Measurements from ENCODE around the gene LAMA3. TPM values are rescaled to one million over a fixed set of nuclear protein-coding genes. Genes with fewer than 3 reads are reported as not detected.
A peak's percentile ranks its signal among the peaks of the same experiment; 100 is the strongest.

Gene LAMA3
- total and polyA plus RNA-seq, 10 of the 15 experiments (the other 5 are each of a cell fraction or from before 2014, with no cell fraction given) = 0.37 to 6.5 (median 5.4) TPM

DNA sequence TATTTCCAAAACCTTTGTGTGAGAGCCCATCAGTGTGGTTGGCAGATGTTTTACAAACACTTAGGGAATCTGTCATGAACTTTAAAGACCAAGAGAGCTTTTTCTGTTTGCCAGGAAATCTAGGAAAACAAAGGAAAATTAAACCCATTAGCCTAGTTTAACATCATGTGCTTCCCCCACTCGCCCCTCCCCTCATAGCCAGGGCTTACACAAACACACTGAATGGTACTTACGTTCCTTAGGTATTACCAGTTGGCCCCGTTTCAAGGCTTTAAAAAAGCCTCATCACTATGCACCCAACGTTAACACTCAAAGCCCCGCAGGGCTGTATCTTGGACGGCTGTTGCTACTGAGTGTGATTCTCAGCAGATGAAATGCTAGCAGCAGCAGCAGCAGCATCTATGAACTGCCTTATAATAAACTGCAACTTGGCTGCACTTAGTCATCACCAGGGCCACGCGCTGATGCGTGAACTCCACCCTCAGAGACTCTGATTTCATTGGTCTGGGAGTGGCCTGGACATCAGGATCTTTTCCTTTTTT is 305.2 kb downstream of the LAMA3 start:
- TF ChIP-seq HDAC2 (IDR thresholded peaks at IDR 0.05) (no peak), CREB1 (IDR thresholded peaks at IDR 0.05; ENCODE audit: low read depth) (peak; percentile 43; the same call in 1 of the 2 replicates), NR2F1 (conservative IDR thresholded peaks at IDR 0.05) (no peak), EED (IDR thresholded peaks at IDR 0.05; ENCODE audit: low read depth) (no peak), JUNB (IDR thresholded peaks at IDR 0.05) (peak; percentile 48; the same call in 1 of the 2 replicates), BMI1 (IDR thresholded peaks at IDR 0.05; ENCODE audit: borderline replicate concordance) (no peak), MEF2A (IDR thresholded peaks at IDR 0.05; ENCODE audit: insufficient read depth, low read depth, low read length) (0 out of 2 replicates have a peak, but pooled peaks have one; percentile 7), NFIC (IDR thresholded peaks at IDR 0.05; ENCODE audit: low read depth, low read length) (no peak), POLR2A (IDR thresholded peaks at IDR 0.05; ENCODE audit: low read depth, low read length) (peak; percentile 44; the same call in 1 of the 2 replicates), PML (IDR thresholded peaks at IDR 0.05; ENCODE audit: low read length) (peak; percentile 66; the same call in 1 of the 2 replicates), NFXL1 (IDR thresholded peaks at IDR 0.05; ENCODE audit: borderline replicate concordance) (no peak), SMAD5 (IDR thresholded peaks at IDR 0.05; ENCODE audit: low read depth) (peak; percentile 87), MTA2 (IDR thresholded peaks at IDR 0.05; ENCODE audit: low read depth) (no peak), RAD21 (IDR thresholded peaks at IDR 0.05; ENCODE audit: insufficient read depth, low read depth, low read length) (0 out of 2 replicates have a peak, but pooled peaks have one; percentile 6), PAX5 (IDR thresholded peaks at IDR 0.05; ENCODE audit: borderline replicate concordance, low read depth, low read length) (0 out of 2 replicates have a peak, but pooled peaks have one; percentile 16), TARDBP (IDR thresholded peaks at IDR 0.05; ENCODE audit: borderline replicate concordance) (peak; percentile 58; the same call in 1 of the 2 replicates), CREM (IDR thresholded peaks at IDR 0.05; ENCODE audit: low read depth) (0 out of 2 replicates have a peak, but pooled peaks have one; percentile 20), STAT1 (conservative IDR thresholded peaks at IDR 0.05) (no peak), EGR1 (IDR thresholded peaks at IDR 0.05; ENCODE audit: borderline replicate concordance in 1 of 2, low read depth in 2 of 2, low read length in 2 of 2) (0 out of 3 replicates have a peak, but pooled peaks of 1 of the 2 experiments have one; percentile 13), NFYA (IDR thresholded peaks at IDR 0.05; ENCODE audit: borderline replicate concordance, low read depth, low read length) (no peak)
- TF ChIP-seq, protein P1, sequence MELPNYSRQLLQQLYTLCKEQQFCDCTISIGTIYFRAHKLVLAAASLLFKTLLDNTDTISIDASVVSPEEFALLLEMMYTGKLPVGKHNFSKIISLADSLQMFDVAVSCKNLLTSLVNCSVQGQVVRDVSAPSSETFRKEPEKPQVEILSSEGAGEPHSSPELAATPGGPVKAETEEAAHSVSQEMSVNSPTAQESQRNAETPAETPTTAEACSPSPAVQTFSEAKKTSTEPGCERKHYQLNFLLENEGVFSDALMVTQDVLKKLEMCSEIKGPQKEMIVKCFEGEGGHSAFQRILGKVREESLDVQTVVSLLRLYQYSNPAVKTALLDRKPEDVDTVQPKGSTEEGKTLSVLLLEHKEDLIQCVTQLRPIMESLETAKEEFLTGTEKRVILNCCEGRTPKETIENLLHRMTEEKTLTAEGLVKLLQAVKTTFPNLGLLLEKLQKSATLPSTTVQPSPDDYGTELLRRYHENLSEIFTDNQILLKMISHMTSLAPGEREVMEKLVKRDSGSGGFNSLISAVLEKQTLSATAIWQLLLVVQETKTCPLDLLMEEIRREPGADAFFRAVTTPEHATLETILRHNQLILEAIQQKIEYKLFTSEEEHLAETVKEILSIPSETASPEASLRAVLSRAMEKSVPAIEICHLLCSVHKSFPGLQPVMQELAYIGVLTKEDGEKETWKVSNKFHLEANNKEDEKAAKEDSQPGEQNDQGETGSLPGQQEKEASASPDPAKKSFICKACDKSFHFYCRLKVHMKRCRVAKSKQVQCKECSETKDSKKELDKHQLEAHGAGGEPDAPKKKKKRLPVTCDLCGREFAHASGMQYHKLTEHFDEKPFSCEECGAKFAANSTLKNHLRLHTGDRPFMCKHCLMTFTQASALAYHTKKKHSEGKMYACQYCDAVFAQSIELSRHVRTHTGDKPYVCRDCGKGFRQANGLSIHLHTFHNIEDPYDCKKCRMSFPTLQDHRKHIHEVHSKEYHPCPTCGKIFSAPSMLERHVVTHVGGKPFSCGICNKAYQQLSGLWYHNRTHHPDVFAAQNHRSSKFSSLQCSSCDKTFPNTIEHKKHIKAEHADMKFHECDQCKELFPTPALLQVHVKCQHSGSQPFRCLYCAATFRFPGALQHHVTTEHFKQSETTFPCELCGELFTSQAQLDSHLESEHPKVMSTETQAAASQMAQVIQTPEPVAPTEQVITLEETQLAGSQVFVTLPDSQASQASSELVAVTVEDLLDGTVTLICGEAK (IDR thresholded peaks at IDR 0.05; ENCODE audit: borderline replicate concordance) = no peak
- intact Hi-C loops (cut with micrococcal nuclease; ENCODE audit: unreplicated experiment) = no loop called here
- SMC1A ChIA-PET (ENCODE audit: uncharacterized antibody, unreplicated experiment) = interaction anchor here (1.1 to 3.0 kb wide), 4 partner anchors 11 to 68 kb away, joined by 4 to 10 read pairs (median 6); no protein-coding TSS in a partner anchor
- FAIRE-seq = no peak
- Histone ChIP-seq H3K27me3 (replicated peaks in 1 of 2; ENCODE audit: control insufficient read depth in 2 of 2, insufficient read depth in 2 of 2, low read length in 1 of 2) (no peaks in the 10 kb centered on the region), H3K79me2 (ENCODE audit: control insufficient read depth, insufficient read depth, low read length) (peaks cover 17% of the 10 kb centered on the region), H2AFZ (ENCODE audit: control insufficient read depth, low read depth, low read length) (peak overlapping the region; percentile 49), H3K9ac (ENCODE audit: control insufficient read depth, insufficient read depth, low read length) (peak overlapping the region; percentile 55), H3K27ac (ENCODE audit: control insufficient read depth, insufficient read depth) (peak overlapping the region; percentile 62), H3K36me3 (ENCODE audit: control insufficient read depth in 2 of 2, insufficient read depth in 2 of 2, low read length in 1 of 2) (no peaks in the 10 kb centered on the region), H3K4me1 (ENCODE audit: control insufficient read depth, insufficient read depth, low read length) (peaks cover 30% of the 10 kb centered on the region), H4K20me1 (ENCODE audit: control insufficient read depth, insufficient read depth) (no peaks in the 10 kb centered on the region), H3K4me2 (ENCODE audit: control insufficient read depth, insufficient read depth) (peak overlapping the region; percentile 36), H3K4me3 (peak overlapping the region; percentile 68), H3K9me3 (replicated peaks; ENCODE audit: control insufficient read depth, insufficient read depth, low read length) (no peaks in the 10 kb centered on the region)
- in situ Hi-C loops (cut with MboI) = no loop called here
- RAD21 ChIA-PET (ENCODE audit: unreplicated experiment) = no interaction called here
- CTCF ChIA-PET = no interaction called here
- BruUV-seq (replicated peaks) = no TSS peak
- WGBS (ENCODE audit: insufficient coverage, insufficient replicate concordance, low lambda C conversion rate, missing lambda C conversion rate) = 32% methylated on average over 9 of the region's 9 CpGs
- ATAC-seq = peak; percentile 13; the same call in 2 of the 3 replicates
- POLR2A ChIA-PET = no interaction called here
- no peak for DNase-seq (ENCODE audit: low read depth, low spot score)

Measured in GM12878 (cell line).